Measurements from ENCODE around the gene SPRYD3.
"Not testable (repeated sequence)": the region's sequence is repeated elsewhere in the genome, so short reads cannot be mapped to it uniquely, and the experiment has no call there.

SPRYD3 gene

GRCh38 chr12:53044896-53045695 is 34.1 kb downstream of the SPRYD3 start:
- no peak overlapping the region for H3K4me3 ChIP-seq
- peak overlapping the region in 15 of 21 experiments; percentile 78 to 99 (median 93) for H3K27ac ChIP-seq

- Histone ChIP-seq H3K4me3 (no peak overlapping the region), H3K27ac (peak overlapping the region in 12 of 21 experiments; percentile 39 to 99 (median 93))
Observed at GRCh38 chr12:53044052-53044581, 35.1 kb downstream of the SPRYD3 start.

GRCh38 chr12:53042607-53043454 is 36.4 kb downstream of the SPRYD3 start:
- peak overlapping the region in 5 of 21 experiments; percentile 26 to 99 (median 89) for H3K27ac ChIP-seq

DNA sequence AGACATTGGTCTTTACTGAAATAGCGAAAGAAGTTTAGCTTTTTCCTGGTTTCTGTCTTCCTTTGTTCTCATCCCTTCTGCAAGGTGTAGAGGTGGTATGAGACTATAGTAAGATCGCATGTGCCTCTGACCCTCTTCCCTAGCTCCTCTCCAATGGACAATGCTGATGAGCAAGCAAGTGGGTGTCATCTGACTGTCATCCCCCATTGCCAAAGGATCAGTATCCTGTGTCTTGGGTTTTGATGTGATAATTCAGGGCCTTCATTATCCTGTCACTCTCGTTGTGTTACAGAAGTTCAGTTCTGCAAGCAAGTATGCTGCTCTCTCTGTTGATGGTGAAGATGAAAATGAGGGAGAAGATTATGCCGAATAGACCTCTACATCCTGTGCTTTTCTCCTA is 39.3 kb downstream of the SPRYD3 start:
- peak overlapping the region in 4 of 21 experiments; percentile 26 to 69 (median 47) for H3K27ac ChIP-seq
- no peak overlapping the region for H3K4me3 ChIP-seq

More at GRCh38 chr12:53042607-53043454, 36.4 kb downstream of the SPRYD3 start:
- no peak overlapping the region for H3K4me3 ChIP-seq

- H3K27ac ChIP-seq: no peak overlapping the region
- no peak overlapping the region for H3K4me3 ChIP-seq
Observed at GRCh38 chr12:53036802-53037201, 42.4 kb downstream of the SPRYD3 start.

DNA sequence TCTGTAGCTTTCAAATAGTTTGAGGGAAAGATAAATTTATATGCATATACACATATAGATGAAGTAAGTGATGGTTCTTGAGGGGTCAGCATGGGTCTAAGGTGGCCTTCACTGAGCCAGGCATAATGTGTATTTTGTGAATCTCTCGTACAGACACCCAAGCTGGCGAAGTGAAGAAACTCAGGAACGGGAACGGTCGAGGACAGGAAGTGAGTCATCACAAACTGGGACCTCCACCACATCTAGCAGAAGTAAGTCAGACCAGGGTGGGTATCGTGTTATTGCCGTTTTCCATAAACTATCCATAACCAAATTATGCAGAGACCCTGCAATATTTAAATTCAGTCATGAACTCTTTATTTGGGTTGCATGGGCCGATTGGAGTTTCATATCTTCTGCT is 44.7 kb downstream of the SPRYD3 start:
- Histone ChIP-seq H3K27ac (no peak overlapping the region), H3K4me3 (no peak overlapping the region)

DNA sequence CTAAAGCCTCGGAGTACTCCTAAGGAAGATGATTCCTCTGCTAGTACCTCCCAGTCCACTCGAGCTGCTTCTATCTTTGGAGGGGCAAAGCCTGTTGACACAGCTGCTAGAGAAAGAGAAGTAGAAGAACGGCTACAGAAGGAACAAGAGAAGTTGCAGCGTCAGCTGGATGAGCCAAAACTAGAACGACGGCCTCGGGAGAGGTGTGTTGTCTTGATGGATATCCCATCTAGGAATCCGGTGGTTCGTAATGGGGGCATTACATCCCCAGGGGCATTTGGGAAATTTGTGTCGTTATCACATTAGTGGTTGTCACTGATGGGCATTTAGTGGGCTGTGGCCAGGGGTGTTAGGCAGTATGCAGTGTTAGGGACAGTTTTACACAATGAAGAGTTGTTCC is 45.4 kb downstream of the SPRYD3 start:
- not testable (repeated sequence) for H3K27ac ChIP-seq, H3K4me3 ChIP-seq

DNA sequence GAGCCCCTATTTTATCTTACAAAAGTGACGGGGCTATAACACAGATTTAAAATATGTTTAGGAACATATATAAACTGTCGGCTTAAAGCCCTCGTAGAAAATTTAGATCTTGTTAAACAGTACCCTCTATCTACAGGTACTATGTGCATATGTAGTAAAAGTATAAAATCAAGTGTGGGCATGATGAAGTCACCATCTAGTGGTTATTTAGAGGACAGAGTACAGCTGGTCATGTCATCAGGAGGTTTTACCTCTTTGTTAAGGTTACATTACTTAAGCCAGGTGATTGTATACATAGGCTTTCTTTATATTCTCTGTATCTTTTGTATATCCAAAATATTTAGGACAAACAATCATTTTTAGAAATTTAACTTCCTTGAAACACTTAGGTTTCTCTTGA is 47.6 kb downstream of the SPRYD3 start:
- no peak overlapping the region for H3K27ac ChIP-seq
- no peak overlapping the region for H3K4me3 ChIP-seq

DNA sequence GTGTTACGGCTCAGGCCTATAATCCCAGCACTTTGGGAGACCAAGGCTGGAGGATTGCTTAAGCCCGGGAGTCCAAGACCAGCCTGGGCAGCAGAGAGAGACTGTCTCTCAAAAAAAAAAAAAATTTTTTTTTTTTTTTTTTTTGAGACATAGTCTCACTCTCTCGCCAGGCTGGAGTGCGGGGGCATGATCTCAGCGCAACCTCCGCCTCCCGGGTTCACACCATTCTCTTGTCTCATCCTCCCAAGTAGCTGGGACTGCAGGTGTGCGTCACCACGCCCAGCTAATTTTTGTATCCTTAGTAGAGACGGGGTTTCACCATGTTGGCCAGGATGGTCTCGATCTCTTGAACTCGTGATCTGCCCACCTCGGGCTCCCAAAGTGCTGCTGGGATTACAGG is 52.2 kb downstream of the SPRYD3 start:
- H3K4me3 ChIP-seq, H3K27ac ChIP-seq: not testable (repeated sequence)

DNA sequence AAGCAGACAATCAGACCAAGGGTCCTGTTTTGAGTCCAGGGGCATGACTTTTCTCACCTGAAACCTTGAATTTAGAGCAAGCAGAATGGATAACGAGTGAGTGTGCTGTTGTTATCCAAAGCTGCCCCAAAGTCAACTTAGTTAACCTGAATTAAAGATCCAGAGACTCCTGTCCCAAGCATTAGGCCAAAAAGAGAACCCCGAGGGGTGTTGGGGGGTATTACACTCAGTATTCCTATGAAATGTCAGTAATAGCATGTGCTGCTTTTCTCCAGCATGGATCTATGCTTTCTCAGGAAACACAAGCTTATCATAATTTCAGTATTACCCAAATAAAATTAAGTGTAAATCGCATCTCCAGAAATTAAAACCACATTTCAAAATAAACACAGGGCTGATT is 53.9 kb downstream of the SPRYD3 start:
- H3K27ac ChIP-seq: no peak overlapping the region
- no peak overlapping the region for H3K4me3 ChIP-seq

- no peak overlapping the region for H3K4me3 ChIP-seq
- H3K27ac ChIP-seq: no peak overlapping the region
Observed at GRCh38 chr12:53014709-53015108, 64.5 kb downstream of the SPRYD3 start.
